Astrocyte of the spinal cord (primary cell): ENCODE measurements around the gene ZBED1.
"Not testable (repeated sequence)": the region's sequence is repeated elsewhere in the genome, so short reads cannot be mapped to it uniquely, and the experiment has no call there.

Source experiments
- DNase-seq: peaks from one replicate; pipeline ENCODE4 v3.0.0; 2011; ENCODE audit warnings: low read depth, low spot score
- H3K4me3 ChIP-seq: 2 replicates; pipeline ENCODE4 v1.5.1; 2011; ENCODE audit warnings: low read depth, mild to moderate bottlenecking, low read length, moderate library complexity
- CTCF ChIP-seq: IDR thresholded peaks from 2 replicates; pipeline ENCODE4 v1.5.1; 2012; ENCODE audit warnings: low read depth, mild to moderate bottlenecking, low read length, inconsistent platforms
- in situ Hi-C: cut with HindIII; loops from 2 replicates; pipeline ENCODE4 v1.10.0; 2017; ENCODE audit warnings: low sequenced_read_pairs

Gene ZBED1

GRCh38 chrX:2536141-2536540, 35.4 kb upstream of the ZBED1 start:
- in situ Hi-C loops = no loop called here
- no peak for DNase-seq
- no peak overlapping the region for H3K4me3 ChIP-seq
- no peak for TF ChIP-seq CTCF

- DNase-seq, in situ Hi-C loops, H3K4me3 ChIP-seq: not testable (repeated sequence)
These were observed 33.7 kb upstream of the ZBED1 start for GRCh38 chrX:2534261-2535021.

GRCh38 chrX:2533424-2533823, 32.6 kb upstream of the ZBED1 start:
- H3K4me3 ChIP-seq = no peak overlapping the region
- no peak for DNase-seq
- in situ Hi-C loops = no loop called here
- no peak for TF ChIP-seq CTCF

- no peak overlapping the region for H3K4me3 ChIP-seq
- DNase-seq = no peak
- in situ Hi-C loops = no loop called here
- TF ChIP-seq CTCF = no peak
These were observed 25.6 kb upstream of the ZBED1 start for GRCh38 chrX:2526390-2526789.

- no peak for DNase-seq
- no peak for TF ChIP-seq CTCF
- in situ Hi-C loops = no loop called here
- no peak overlapping the region for H3K4me3 ChIP-seq
These were observed 23.1 kb upstream of the ZBED1 start for GRCh38 chrX:2523911-2524310.

- in situ Hi-C loops = no loop called here
- no peak for DNase-seq
- no peak for TF ChIP-seq CTCF
- H3K4me3 ChIP-seq = no peak overlapping the region
These were observed 21.2 kb upstream of the ZBED1 start for GRCh38 chrX:2521927-2522386.

- in situ Hi-C loops = no loop called here
- no peak for DNase-seq
- H3K4me3 ChIP-seq = no peak overlapping the region
- TF ChIP-seq CTCF = no peak
These were observed 20.5 kb upstream of the ZBED1 start for GRCh38 chrX:2521092-2521926.
